AG09319 (cell line): ENCODE measurements around the gene TAF6.

ENCODE experiments used
- DNase-seq: peaks from one replicate; pipeline ENCODE4 v3.0.0-alpha.2; 2010; ENCODE audit warnings: low read depth; ENCODE audit errors: extremely low read depth
- CTCF ChIP-seq: IDR thresholded peaks from 2 replicates; pipeline ENCODE4 v1.5.1; 2011; ENCODE audit warnings: low read depth, mild to moderate bottlenecking, inconsistent platforms, low read length, moderate library complexity

The TAF6 gene

GRCh38 chr7:100071018-100071723 is 48.0 kb downstream of the TAF6 start:
- no peak for DNase-seq
- no peak for TF ChIP-seq CTCF

- no peak for DNase-seq
- no peak for TF ChIP-seq CTCF
These were observed 49.2 kb downstream of the TAF6 start for GRCh38 chr7:100069991-100070390.

- DNase-seq: no peak
- TF ChIP-seq CTCF: no peak
These were observed 52.2 kb downstream of the TAF6 start for GRCh38 chr7:100066953-100067352.

GRCh38 chr7:100065452-100066186 is 53.5 kb downstream of the TAF6 start:
- peak; percentile 87 for DNase-seq
- TF ChIP-seq CTCF: no peak

- no peak for DNase-seq
- no peak for TF ChIP-seq CTCF
These were observed 55.0 kb downstream of the TAF6 start for GRCh38 chr7:100064162-100064561.

- no peak for TF ChIP-seq CTCF
These were observed 55.8 kb downstream of the TAF6 start for GRCh38 chr7:100063376-100063775.

GRCh38 chr7:100061518-100062193 is 57.5 kb downstream of the TAF6 start:
- no peak for TF ChIP-seq CTCF
- no peak for DNase-seq

More at GRCh38 chr7:100063376-100063775, 55.8 kb downstream of the TAF6 start:
- no peak for DNase-seq
